PFSK-1 (cell line): Measurements from ENCODE around the gene TASOR2. TPM values are rescaled to one million over a fixed set of nuclear protein-coding genes. Genes with fewer than 3 reads are reported as not detected.

ENCODE experiments used
- FOXP2 ChIP-seq: optimal IDR thresholded peaks from 2 replicates; pipeline ENCODE3; 2011; ENCODE audit warnings: borderline replicate concordance, control low read depth, inconsistent platforms; ENCODE audit not compliant: insufficient read depth; ENCODE audit errors: extremely low read length, extremely low read depth
- POLR2AphosphoS5 ChIP-seq: IDR thresholded peaks from 2 replicates; pipeline ENCODE4 v1.6.1; 2012; ENCODE audit warnings: low read depth, mild to moderate bottlenecking, control low read depth, low read length, moderate library complexity
- REST ChIP-seq, 2 experiments: IDR thresholded peaks; 2 replicates each; pipeline versions ENCODE4 v1.6.1 to v1.8.0; 2011 to 2012; ENCODE audit warnings: low read depth in 2 of 2, low read length in 2 of 2, control low read depth in 1 of 2, inconsistent platforms in 1 of 2, mild to moderate bottlenecking in 1 of 2, moderate library complexity in 1 of 2; ENCODE audit not compliant: insufficient read depth in 1 of 2
- SIN3A ChIP-seq: IDR thresholded peaks from 2 replicates; pipeline ENCODE4 v1.6.1; 2012; ENCODE audit warnings: mild to moderate bottlenecking, low read length, moderate library complexity, borderline replicate concordance; ENCODE audit not compliant: insufficient read depth
- TAF1 ChIP-seq: IDR thresholded peaks from 2 replicates; pipeline ENCODE4 v1.6.1; 2012; ENCODE audit warnings: low read length, control low read depth, borderline replicate concordance; ENCODE audit not compliant: insufficient read depth
- polyA plus RNA-seq: library from polyadenylated mRNA; unstranded; fragments of >200 nt; gene quantifications from one replicate; pipeline ENCODE4 v1.2.1, GENCODE V29; 2012; ENCODE audit warnings: low read depth, missing spikeins; ENCODE audit not compliant: insufficient read length

Gene TASOR2
- 20.0 TPM for polyA plus RNA-seq

GRCh38 chr10:5684318-5684970 lies at the start of gene TASOR2:
TASOR2 (plus strand) TSS chr10:5684838; CDS start chr10:5720643, 35,805 bp downstream.
- TF ChIP-seq POLR2AphosphoS5: peak; percentile 75
- TF ChIP-seq FOXP2: peak; percentile 87
- TF ChIP-seq REST (IDR thresholded peaks at IDR 0.05; ENCODE audit: insufficient read depth in 1 of 2, low read depth in 2 of 2, low read length in 2 of 2): no peak; a peak in 1 of 4 replicates
- TF ChIP-seq TAF1: 0 out of 2 replicates have a peak, but pooled peaks have one; percentile 48
- 0 out of 2 replicates have a peak, but pooled peaks have one; percentile 47 for TF ChIP-seq SIN3A

GRCh38 chr10:5634918-5635317 lies 49.7 kb upstream of the TASOR2 start:
- TF ChIP-seq REST (IDR thresholded peaks at IDR 0.05; ENCODE audit: insufficient read depth in 1 of 2, low read depth in 2 of 2, low read length in 2 of 2) (no peak), FOXP2 (no peak), POLR2AphosphoS5 (no peak), TAF1 (no peak), SIN3A (no peak)

- TF ChIP-seq SIN3A (no peak), TAF1 (no peak), REST (IDR thresholded peaks at IDR 0.05; ENCODE audit: insufficient read depth in 1 of 2, low read depth in 2 of 2, low read length in 2 of 2) (no peak), POLR2AphosphoS5 (no peak), FOXP2 (no peak)
Observed at GRCh38 chr10:5638494-5638893, 46.1 kb upstream of the TASOR2 start.

GRCh38 chr10:5639066-5639465 lies 45.6 kb upstream of the TASOR2 start:
- TF ChIP-seq REST (IDR thresholded peaks at IDR 0.05; ENCODE audit: insufficient read depth in 1 of 2, low read depth in 2 of 2, low read length in 2 of 2) (no peak), FOXP2 (no peak), TAF1 (no peak), SIN3A (no peak), POLR2AphosphoS5 (no peak)

GRCh38 chr10:5640036-5640435 lies 44.6 kb upstream of the TASOR2 start:
- TF ChIP-seq SIN3A: no peak
- no peak for TF ChIP-seq FOXP2
- no peak for TF ChIP-seq REST (IDR thresholded peaks at IDR 0.05; ENCODE audit: insufficient read depth in 1 of 2, low read depth in 2 of 2, low read length in 2 of 2)
